Stimulated activated effector memory CD8-positive, alpha-beta T cell treated with anti-CD3 and anti-CD28 coated beads, Interleukin-12 subunit alpha, Interleukin-12 subunit beta, amount 100 ng/mL, for 72 hours (primary cell): ENCODE measurements around the gene MAF.

Source experiments
- ATAC-seq: fragments of 150-1000 bp; cut with Tn5 transposase; 2 replicates; pipeline ENCODE4 v1.10.0; 2021
- DNase-seq, 2 donors: peaks; one replicate each; pipeline ENCODE4 v3.0.0; 2021 to 2022; ENCODE audit warnings: low spot score in 2 of 2
- H3K27ac Mint-ChIP-seq: one replicate; pipeline ENCODE4 v1.8.0; 2022; ENCODE audit warnings: mild to moderate bottlenecking, mixed read lengths
- H3K36me3 Mint-ChIP-seq: one replicate; pipeline ENCODE4 v1.8.0; 2022; ENCODE audit warnings: mild to moderate bottlenecking, mixed read lengths
- H3K4me1 Mint-ChIP-seq: one replicate; pipeline ENCODE4 v1.8.0; 2022; ENCODE audit warnings: mixed read lengths
- H3K4me3 Mint-ChIP-seq: one replicate; pipeline ENCODE4 v1.8.0; 2022; ENCODE audit warnings: mild to moderate bottlenecking, mixed read lengths
- H3K9me3 Mint-ChIP-seq: one replicate; pipeline ENCODE4 v1.8.0; 2022; ENCODE audit warnings: mixed read lengths

MAF gene

GRCh38 chr16:79601092-79601930 is 774 bp upstream of the MAF start:
- Mint-ChIP-seq H3K36me3 (peaks cover 62% of the 10 kb centered on the region), H3K4me3 (peak overlapping the region; percentile 84), H3K27ac (peak overlapping the region; percentile 97), H3K4me1 (peaks cover 33% of the 10 kb centered on the region), H3K9me3 (no peaks in the 10 kb centered on the region)
- DNase-seq (peak in 1 of 2 donors; percentile 40), ATAC-seq (peak; percentile 1)

GRCh38 chr16:79599837-79600637 is 500 bp downstream of the MAF start:
- peaks cover 74% of the 10 kb centered on the region for H3K36me3 Mint-ChIP-seq
- H3K4me3 Mint-ChIP-seq = peak overlapping the region; percentile 84
- DNase-seq (peak; percentile 55 to 84), ATAC-seq (peak; percentile 54)
- H3K4me1 Mint-ChIP-seq = peaks cover 33% of the 10 kb centered on the region
- peak overlapping the region; percentile 97 for H3K27ac Mint-ChIP-seq
- H3K9me3 Mint-ChIP-seq = no peaks in the 10 kb centered on the region

- DNase-seq = peak; percentile 57 to 78
- H3K27ac Mint-ChIP-seq = peak overlapping the region; percentile 97
- H3K4me3 Mint-ChIP-seq = peak overlapping the region; percentile 84
- H3K36me3 Mint-ChIP-seq = peaks cover 81% of the 10 kb centered on the region
- H3K9me3 Mint-ChIP-seq = no peaks in the 10 kb centered on the region
- H3K4me1 Mint-ChIP-seq = peaks cover 32% of the 10 kb centered on the region
- no peak for ATAC-seq
Measured at GRCh38 chr16:79599256-79599836, 1.2 kb downstream of the MAF start.

GRCh38 chr16:79598348-79599181 is 2.0 kb downstream of the MAF start:
- H3K36me3 Mint-ChIP-seq = peaks cover 89% of the 10 kb centered on the region

GRCh38 chr16:79598063-79598347 is 2.5 kb downstream of the MAF start:
- peaks cover 33% of the 10 kb centered on the region for H3K4me1 Mint-ChIP-seq
- H3K36me3 Mint-ChIP-seq = peaks cover 95% of the 10 kb centered on the region
- ATAC-seq (no peak), DNase-seq (no peak)
- H3K9me3 Mint-ChIP-seq = no peaks in the 10 kb centered on the region
- H3K27ac Mint-ChIP-seq = peak overlapping the region; percentile 97
- H3K4me3 Mint-ChIP-seq = peak overlapping the region; percentile 84

More at GRCh38 chr16:79598348-79599181, 2.0 kb downstream of the MAF start:
- peak overlapping the region; percentile 84 for H3K4me3 Mint-ChIP-seq
- H3K27ac Mint-ChIP-seq = peak overlapping the region; percentile 97
- ATAC-seq (peak; percentile 5), DNase-seq (peak; percentile 45 to 82)
- peaks cover 30% of the 10 kb centered on the region for H3K4me1 Mint-ChIP-seq
- H3K9me3 Mint-ChIP-seq = no peaks in the 10 kb centered on the region

- ATAC-seq = no peak
- H3K4me3 Mint-ChIP-seq = peak overlapping the region; percentile 84
- peaks cover 100% of the 10 kb centered on the region for H3K36me3 Mint-ChIP-seq
- no peak for DNase-seq
- H3K9me3 Mint-ChIP-seq = no peaks in the 10 kb centered on the region
- peak overlapping the region; percentile 97 for H3K27ac Mint-ChIP-seq
- H3K4me1 Mint-ChIP-seq = peaks cover 35% of the 10 kb centered on the region
Measured at GRCh38 chr16:79597277-79598062, 3.1 kb downstream of the MAF start.

GRCh38 chr16:79595931-79596450 is 4.5 kb downstream of the MAF start:
- Mint-ChIP-seq H3K9me3 (no peaks in the 10 kb centered on the region), H3K4me3 (peak overlapping the region; percentile 84), H3K36me3 (peaks cover 100% of the 10 kb centered on the region), H3K27ac (peak overlapping the region; percentile 97), H3K4me1 (peaks cover 49% of the 10 kb centered on the region)
- no peak for DNase-seq
- ATAC-seq = no peak

GRCh38 chr16:79595231-79595641 is 5.3 kb downstream of the MAF start:
- H3K4me3 Mint-ChIP-seq = peak overlapping the region; percentile 84
- H3K9me3 Mint-ChIP-seq = no peaks in the 10 kb centered on the region
- ATAC-seq (peak; percentile 60), DNase-seq (no peak)
- peak overlapping the region; percentile 97 for H3K27ac Mint-ChIP-seq
- H3K36me3 Mint-ChIP-seq = peaks cover 100% of the 10 kb centered on the region
- H3K4me1 Mint-ChIP-seq = peaks cover 57% of the 10 kb centered on the region

GRCh38 chr16:79593754-79594153 is 6.8 kb downstream of the MAF start:
- DNase-seq = no peak
- Mint-ChIP-seq H3K4me1 (peaks cover 59% of the 10 kb centered on the region), H3K4me3 (peak overlapping the region; percentile 84), H3K27ac (peak overlapping the region; percentile 97), H3K36me3 (peaks cover 92% of the 10 kb centered on the region), H3K9me3 (no peaks in the 10 kb centered on the region)
- ATAC-seq = no peak

GRCh38 chr16:79593074-79593531 is 7.4 kb downstream of the MAF start:
- H3K9me3 Mint-ChIP-seq = no peaks in the 10 kb centered on the region
- DNase-seq = no peak
- H3K36me3 Mint-ChIP-seq = peaks cover 90% of the 10 kb centered on the region
- H3K4me1 Mint-ChIP-seq = peaks cover 59% of the 10 kb centered on the region
- peak; percentile 46 for ATAC-seq
- peak overlapping the region; percentile 97 for H3K27ac Mint-ChIP-seq
- H3K4me3 Mint-ChIP-seq = peak overlapping the region; percentile 84

GRCh38 chr16:79592186-79592585 is 8.4 kb downstream of the MAF start:
- Mint-ChIP-seq H3K4me3 (peak overlapping the region; percentile 84), H3K9me3 (no peaks in the 10 kb centered on the region), H3K27ac (peak overlapping the region; percentile 97), H3K36me3 (peaks cover 81% of the 10 kb centered on the region), H3K4me1 (peaks cover 59% of the 10 kb centered on the region)
- no peak for DNase-seq
- ATAC-seq = no peak

GRCh38 chr16:79589601-79590102 is 10.9 kb downstream of the MAF start:
- no peaks in the 10 kb centered on the region for H3K9me3 Mint-ChIP-seq
- DNase-seq (no peak), ATAC-seq (peak; percentile 66)
- peaks cover 42% of the 10 kb centered on the region for H3K4me1 Mint-ChIP-seq
- H3K36me3 Mint-ChIP-seq = peaks cover 56% of the 10 kb centered on the region
- H3K27ac Mint-ChIP-seq = peak overlapping the region; percentile 89
- peak overlapping the region; percentile 84 for H3K4me3 Mint-ChIP-seq

GRCh38 chr16:79587897-79588296 is 12.6 kb downstream of the MAF start:
- no peak for ATAC-seq
- H3K36me3 Mint-ChIP-seq = peaks cover 38% of the 10 kb centered on the region
- H3K4me3 Mint-ChIP-seq = no peak overlapping the region
- no peaks in the 10 kb centered on the region for H3K9me3 Mint-ChIP-seq
- no peak overlapping the region for H3K27ac Mint-ChIP-seq
- DNase-seq = no peak
- peaks cover 29% of the 10 kb centered on the region for H3K4me1 Mint-ChIP-seq

GRCh38 chr16:79587296-79587695 is 13.2 kb downstream of the MAF start:
- peaks cover 32% of the 10 kb centered on the region for H3K36me3 Mint-ChIP-seq
- DNase-seq (no peak), ATAC-seq (no peak)
- no peak overlapping the region for H3K27ac Mint-ChIP-seq
- peaks cover 23% of the 10 kb centered on the region for H3K4me1 Mint-ChIP-seq
- no peaks in the 10 kb centered on the region for H3K9me3 Mint-ChIP-seq
- H3K4me3 Mint-ChIP-seq = no peak overlapping the region
